SU-DHL-6 (cell line): ENCODE data around the gene SLC7A5.

Experiments used
- CTCF ChIP-seq: fragments of 200-600 bp; sonication (generic); IDR thresholded peaks from one replicate; pipeline ENCODE4 v1.5.1; 2017; ENCODE audit warnings: antibody characterized with exemption, mild to moderate bottlenecking, low read length, moderate library complexity; ENCODE audit not compliant: insufficient read depth, poor library complexity, severe bottlenecking
- EZH2phosphoT487 ChIP-seq: fragments of 200-600 bp; sonication (generic), shearing (Covaris generic); conservative IDR thresholded peaks from 2 replicates; pipeline ENCODE4 v1.6.1; 2018; ENCODE audit warnings: mild to moderate bottlenecking, antibody characterized with exemption, low read length, moderate library complexity, mixed read lengths

- TF ChIP-seq EZH2phosphoT487: no peak
- no peak for TF ChIP-seq CTCF
Observed at GRCh38 chr16:87826798-87827587, 42.3 kb downstream of the SLC7A5 start.
